ENCODE data around the gene PTPRCAP. TPM values are rescaled to one million over a fixed set of nuclear protein-coding genes. Genes with fewer than 3 reads are reported as not detected.

Gene PTPRCAP
- polyA plus RNA-seq, 1 of the 3 experiments (the other 2 are of a cell fraction): 1.4 TPM

DNA sequence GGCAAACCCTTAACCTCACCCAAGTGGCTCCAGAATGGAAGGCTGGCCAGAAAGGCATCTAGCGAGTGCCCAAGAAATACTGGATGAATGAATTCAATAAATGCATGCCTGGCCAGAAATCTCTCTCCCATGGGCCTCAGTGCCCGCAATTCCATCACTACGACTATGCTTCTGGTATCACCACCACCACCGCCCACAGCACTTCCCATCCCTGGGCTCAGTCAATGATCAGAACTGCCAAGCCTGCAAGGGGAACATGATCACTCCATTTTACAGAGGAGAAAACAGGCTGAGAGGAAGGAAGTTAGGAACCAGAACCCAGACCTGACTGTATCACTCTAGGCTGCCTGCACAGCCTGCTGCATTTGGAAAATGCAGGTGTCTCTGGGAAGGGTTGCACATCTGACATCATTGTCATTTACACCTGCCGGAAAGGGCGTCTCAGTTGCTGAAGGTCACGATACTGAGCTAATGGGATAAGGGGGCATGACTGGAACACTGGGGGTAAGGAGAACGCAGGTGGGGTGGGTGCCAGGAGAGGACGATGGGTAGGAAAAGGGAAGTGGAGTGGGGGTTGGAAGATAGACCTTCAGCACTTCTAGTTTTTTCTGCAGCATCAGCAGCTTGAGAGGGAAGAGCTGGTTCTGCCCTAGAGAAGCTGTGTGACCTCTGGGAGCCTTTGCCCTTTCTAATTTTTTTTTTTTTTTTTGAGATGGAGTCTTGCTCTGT is 11.8 kb upstream of the PTPRCAP start:
- Histone ChIP-seq H4K20me1 (ENCODE audit: insufficient read depth) (no peaks in the 10 kb centered on the region), H2AFZ (ENCODE audit: low read depth) (no peak overlapping the region), H3K9ac (no peak overlapping the region), H3K27ac (ENCODE audit: low read depth in 2 of 2, low read length in 1 of 2) (no peak overlapping the region), H3K36me3 (replicated peaks in 1 of 2; ENCODE audit: control insufficient read depth in 1 of 2, insufficient read depth in 2 of 2, low read length in 1 of 2) (no peaks in the 10 kb centered on the region), H3F3A (replicated peaks; ENCODE audit: insufficient read depth) (no peaks in the 10 kb centered on the region), H3K9me2 (no peaks in the 10 kb centered on the region), H3K27me3 (ENCODE audit: insufficient read depth) (no peaks in the 10 kb centered on the region), H3K4me1 (ENCODE audit: control insufficient read depth in 1 of 2, insufficient read depth in 2 of 2, low read depth in 1 of 2, low read length in 1 of 2) (peaks cover 0 to 4% of the 10 kb centered on the region in 2 experiments; a peak in 2 of 4 replicates), H3K4me3 (ENCODE audit: low read depth in 2 of 2, low read length in 1 of 2) (no peak overlapping the region), H3K79me2 (ENCODE audit: insufficient read depth) (no peaks in the 10 kb centered on the region), H3K9me3 (no peaks in the 10 kb centered on the region), H3K4me2 (no peak overlapping the region)
- ChIA-PET POLR2A (interaction anchor here (0.6 to 1.7 kb wide), 2 partner anchors 12 to 19 kb away, joined by 3 to 5 read pairs; no protein-coding TSS in a partner anchor), CTCF (interaction anchor here (0.9 to 1.1 kb wide), 2 partner anchors 10 to 48 kb away, joined by 3 read pairs; no protein-coding TSS in a partner anchor)
- TF ChIP-seq, protein P1, sequence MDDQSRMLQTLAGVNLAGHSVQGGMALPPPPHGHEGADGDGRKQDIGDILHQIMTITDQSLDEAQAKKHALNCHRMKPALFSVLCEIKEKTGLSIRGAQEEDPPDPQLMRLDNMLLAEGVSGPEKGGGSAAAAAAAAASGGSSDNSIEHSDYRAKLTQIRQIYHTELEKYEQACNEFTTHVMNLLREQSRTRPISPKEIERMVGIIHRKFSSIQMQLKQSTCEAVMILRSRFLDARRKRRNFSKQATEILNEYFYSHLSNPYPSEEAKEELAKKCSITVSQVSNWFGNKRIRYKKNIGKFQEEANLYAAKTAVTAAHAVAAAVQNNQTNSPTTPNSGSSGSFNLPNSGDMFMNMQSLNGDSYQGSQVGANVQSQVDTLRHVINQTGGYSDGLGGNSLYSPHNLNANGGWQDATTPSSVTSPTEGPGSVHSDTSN (IDR thresholded peaks at IDR 0.05): no peak
- TF ChIP-seq EZH2phosphoT487 (IDR thresholded peaks at IDR 0.05; ENCODE audit: borderline replicate concordance, low read depth): no peak
- no peak for TF ChIP-seq RAD21 (IDR thresholded peaks at IDR 0.05; ENCODE audit: low read length)
- no peak for TF ChIP-seq NRF1 (IDR thresholded peaks at IDR 0.05; ENCODE audit: low read depth, low read length)
- no peak for TF ChIP-seq RCOR1 (IDR thresholded peaks at IDR 0.05; ENCODE audit: low read length)
- TF ChIP-seq CTCF (IDR thresholded peaks at IDR 0.05): no peak
- no peak for TF ChIP-seq GATA2 (CRISPR knock-in tag; IDR thresholded peaks at IDR 0.05)
- no peak for TF ChIP-seq MEF2A (IDR thresholded peaks at IDR 0.05; ENCODE audit: borderline replicate concordance, low read depth)
- TF ChIP-seq RXRA (IDR thresholded peaks at IDR 0.05; ENCODE audit: borderline replicate concordance, low read depth): no peak
- TF ChIP-seq, protein P2, sequence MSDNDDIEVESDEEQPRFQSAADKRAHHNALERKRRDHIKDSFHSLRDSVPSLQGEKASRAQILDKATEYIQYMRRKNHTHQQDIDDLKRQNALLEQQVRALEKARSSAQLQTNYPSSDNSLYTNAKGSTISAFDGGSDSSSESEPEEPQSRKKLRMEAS (IDR thresholded peaks at IDR 0.05; ENCODE audit: low read depth): no peak
- no peak for TF ChIP-seq YY1 (IDR thresholded peaks at IDR 0.05; ENCODE audit: low read depth)
- TF ChIP-seq MXI1 (IDR thresholded peaks at IDR 0.05; ENCODE audit: low read depth, low read length): no peak
- no peak for TF ChIP-seq TAF1 (IDR thresholded peaks at IDR 0.05; ENCODE audit: borderline replicate concordance, low read depth, low read length)
- TF ChIP-seq, protein P3, sequence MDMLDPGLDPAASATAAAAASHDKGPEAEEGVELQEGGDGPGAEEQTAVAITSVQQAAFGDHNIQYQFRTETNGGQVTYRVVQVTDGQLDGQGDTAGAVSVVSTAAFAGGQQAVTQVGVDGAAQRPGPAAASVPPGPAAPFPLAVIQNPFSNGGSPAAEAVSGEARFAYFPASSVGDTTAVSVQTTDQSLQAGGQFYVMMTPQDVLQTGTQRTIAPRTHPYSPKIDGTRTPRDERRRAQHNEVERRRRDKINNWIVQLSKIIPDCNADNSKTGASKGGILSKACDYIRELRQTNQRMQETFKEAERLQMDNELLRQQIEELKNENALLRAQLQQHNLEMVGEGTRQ (IDR thresholded peaks at IDR 0.05; ENCODE audit: borderline replicate concordance, low read depth, low read length): no peak
- TF ChIP-seq ELF1 (IDR thresholded peaks at IDR 0.05): no peak
- no peak for TF ChIP-seq RFX5 (IDR thresholded peaks at IDR 0.05; ENCODE audit: low read length)
- TF ChIP-seq, protein P4, sequence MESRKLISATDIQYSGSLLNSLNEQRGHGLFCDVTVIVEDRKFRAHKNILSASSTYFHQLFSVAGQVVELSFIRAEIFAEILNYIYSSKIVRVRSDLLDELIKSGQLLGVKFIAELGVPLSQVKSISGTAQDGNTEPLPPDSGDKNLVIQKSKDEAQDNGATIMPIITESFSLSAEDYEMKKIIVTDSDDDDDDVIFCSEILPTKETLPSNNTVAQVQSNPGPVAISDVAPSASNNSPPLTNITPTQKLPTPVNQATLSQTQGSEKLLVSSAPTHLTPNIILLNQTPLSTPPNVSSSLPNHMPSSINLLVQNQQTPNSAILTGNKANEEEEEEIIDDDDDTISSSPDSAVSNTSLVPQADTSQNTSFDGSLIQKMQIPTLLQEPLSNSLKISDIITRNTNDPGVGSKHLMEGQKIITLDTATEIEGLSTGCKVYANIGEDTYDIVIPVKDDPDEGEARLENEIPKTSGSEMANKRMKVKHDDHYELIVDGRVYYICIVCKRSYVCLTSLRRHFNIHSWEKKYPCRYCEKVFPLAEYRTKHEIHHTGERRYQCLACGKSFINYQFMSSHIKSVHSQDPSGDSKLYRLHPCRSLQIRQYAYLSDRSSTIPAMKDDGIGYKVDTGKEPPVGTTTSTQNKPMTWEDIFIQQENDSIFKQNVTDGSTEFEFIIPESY (IDR thresholded peaks at IDR 0.05; ENCODE audit: borderline replicate concordance, low read depth): no peak
- TF ChIP-seq CHD2 (IDR thresholded peaks at IDR 0.05; ENCODE audit: low read length, partially characterized antibody): no peak
- TF ChIP-seq GABPA (IDR thresholded peaks at IDR 0.05; ENCODE audit: low read depth): no peak
- WGBS (ENCODE audit: low lambda C conversion rate): 81% methylated on average over 8 of the region's 9 CpGs
- DNase-seq: no peak
